ENCODE data around the gene CENPX. TPM values are rescaled to one million over a fixed set of nuclear protein-coding genes. Genes with fewer than 3 reads are reported as not detected.
A peak's percentile ranks its signal among the peaks of the same experiment; 100 is the strongest.

Gene CENPX
- total and polyA plus RNA-seq, 10 donors = 25.4 to 91.8 (median 32.9) TPM

- H3K9me3 ChIP-seq = no peaks in the 10 kb centered on the region
- intact Hi-C loops (cut with DNase I; ENCODE audit: low total_unique reads) = loop anchor here (10.0 kb wide), 1 partner anchor 56 kb away; no protein-coding TSS in a partner anchor
- peak; percentile 54 for DNase-seq
- TF ChIP-seq, protein P1, sequence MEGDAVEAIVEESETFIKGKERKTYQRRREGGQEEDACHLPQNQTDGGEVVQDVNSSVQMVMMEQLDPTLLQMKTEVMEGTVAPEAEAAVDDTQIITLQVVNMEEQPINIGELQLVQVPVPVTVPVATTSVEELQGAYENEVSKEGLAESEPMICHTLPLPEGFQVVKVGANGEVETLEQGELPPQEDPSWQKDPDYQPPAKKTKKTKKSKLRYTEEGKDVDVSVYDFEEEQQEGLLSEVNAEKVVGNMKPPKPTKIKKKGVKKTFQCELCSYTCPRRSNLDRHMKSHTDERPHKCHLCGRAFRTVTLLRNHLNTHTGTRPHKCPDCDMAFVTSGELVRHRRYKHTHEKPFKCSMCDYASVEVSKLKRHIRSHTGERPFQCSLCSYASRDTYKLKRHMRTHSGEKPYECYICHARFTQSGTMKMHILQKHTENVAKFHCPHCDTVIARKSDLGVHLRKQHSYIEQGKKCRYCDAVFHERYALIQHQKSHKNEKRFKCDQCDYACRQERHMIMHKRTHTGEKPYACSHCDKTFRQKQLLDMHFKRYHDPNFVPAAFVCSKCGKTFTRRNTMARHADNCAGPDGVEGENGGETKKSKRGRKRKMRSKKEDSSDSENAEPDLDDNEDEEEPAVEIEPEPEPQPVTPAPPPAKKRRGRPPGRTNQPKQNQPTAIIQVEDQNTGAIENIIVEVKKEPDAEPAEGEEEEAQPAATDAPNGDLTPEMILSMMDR (IDR thresholded peaks at IDR 0.05 in 8 of 11, conservative IDR thresholded peaks at IDR 0.05 in 3 of 11) = no peak
- TF ChIP-seq POLR2A (IDR thresholded peaks at IDR 0.05) = no peak
- TF ChIP-seq POLR2AphosphoS5 (IDR thresholded peaks at IDR 0.05) = no peak
- no peak overlapping the region for H3K4me3 ChIP-seq
- no peaks in the 10 kb centered on the region for H3K27me3 ChIP-seq (replicated peaks in 1 of 7)
- peaks cover 0 to 49% (median 16%) of the 10 kb centered on the region in 6 donors for H3K36me3 ChIP-seq
- peaks cover 20 to 45% (median 38%) of the 10 kb centered on the region in 6 donors for H3K4me1 ChIP-seq
- no peak overlapping the region for H3K27ac ChIP-seq
- 84 to 96% (median 93%) methylated on average over 5 to 8 of the region's 8 CpGs for WGBS, 5 donors
Measured at GRCh38 chr17:82049106-82049505, 26.4 kb upstream of the CENPX start.

DNA sequence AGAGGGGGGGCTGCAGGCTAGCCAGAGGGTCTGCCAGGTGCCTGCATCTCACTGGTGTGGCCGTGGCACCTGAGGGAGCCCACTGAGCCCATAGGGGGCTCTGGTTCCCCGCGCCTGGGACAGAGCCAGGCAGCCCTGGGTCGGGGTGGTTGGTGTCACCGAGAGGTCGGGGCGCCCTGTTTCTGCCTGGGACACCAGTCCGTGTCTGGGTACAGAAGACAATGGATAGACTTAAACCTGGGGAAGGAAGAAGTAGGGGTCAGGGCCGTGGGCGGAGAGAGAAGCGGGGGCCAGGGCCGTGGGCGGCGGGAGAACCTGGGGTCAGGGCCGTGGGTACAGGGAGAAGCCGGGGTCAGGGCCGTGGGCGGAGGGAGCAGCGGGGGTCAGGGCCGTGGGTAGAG lies 25.9 kb upstream of the CENPX start:
- no peaks in the 10 kb centered on the region for H3K9me3 ChIP-seq
- 86 to 91% (median 89%) methylated on average over 17 to 20 of the region's 20 CpGs for WGBS, 5 donors
- peaks cover 0 to 44% (median 10%) of the 10 kb centered on the region in 6 donors for H3K36me3 ChIP-seq
- H3K4me3 ChIP-seq = no peak overlapping the region
- H3K27ac ChIP-seq = no peak overlapping the region
- intact Hi-C loops (cut with DNase I; ENCODE audit: low total_unique reads) = loop anchor here (10.0 kb wide), 1 partner anchor 56 kb away; no protein-coding TSS in a partner anchor
- peak; percentile 69 for DNase-seq
- H3K4me1 ChIP-seq = peaks cover 18 to 40% (median 34%) of the 10 kb centered on the region in 6 donors
- H3K27me3 ChIP-seq (replicated peaks in 1 of 7) = no peaks in the 10 kb centered on the region
- TF ChIP-seq POLR2AphosphoS5 (IDR thresholded peaks at IDR 0.05) (no peak), POLR2A (IDR thresholded peaks at IDR 0.05) (no peak)
- TF ChIP-seq, protein P1 (IDR thresholded peaks at IDR 0.05 in 8 of 11, conservative IDR thresholded peaks at IDR 0.05 in 3 of 11) = no peak

- TF ChIP-seq POLR2AphosphoS5 (IDR thresholded peaks at IDR 0.05) (peak in 1 of 3 donors; percentile 16), POLR2A (IDR thresholded peaks at IDR 0.05) (no peak)
- TF ChIP-seq, protein P1 (IDR thresholded peaks at IDR 0.05 in 8 of 11, conservative IDR thresholded peaks at IDR 0.05 in 3 of 11) = no peak
- Histone ChIP-seq H3K9me3 (no peaks in the 10 kb centered on the region), H3K27me3 (replicated peaks in 1 of 7) (no peaks in the 10 kb centered on the region), H3K4me3 (no peak overlapping the region), H3K27ac (no peak overlapping the region), H3K4me1 (peaks cover 13 to 34% (median 29%) of the 10 kb centered on the region in 6 donors), H3K36me3 (peaks cover 0 to 39% (median 9%) of the 10 kb centered on the region in 6 donors)
- 87 to 96% (median 94%) methylated on average over 13 to 25 of the region's 25 CpGs for WGBS, 5 donors
- DNase-seq = peak; percentile 69
- intact Hi-C loops (cut with DNase I; ENCODE audit: low total_unique reads) = loop anchor here (10.0 kb wide), 1 partner anchor 57 kb away; no protein-coding TSS in a partner anchor
Measured at GRCh38 chr17:82047914-82048570, 25.4 kb upstream of the CENPX start.

DNA sequence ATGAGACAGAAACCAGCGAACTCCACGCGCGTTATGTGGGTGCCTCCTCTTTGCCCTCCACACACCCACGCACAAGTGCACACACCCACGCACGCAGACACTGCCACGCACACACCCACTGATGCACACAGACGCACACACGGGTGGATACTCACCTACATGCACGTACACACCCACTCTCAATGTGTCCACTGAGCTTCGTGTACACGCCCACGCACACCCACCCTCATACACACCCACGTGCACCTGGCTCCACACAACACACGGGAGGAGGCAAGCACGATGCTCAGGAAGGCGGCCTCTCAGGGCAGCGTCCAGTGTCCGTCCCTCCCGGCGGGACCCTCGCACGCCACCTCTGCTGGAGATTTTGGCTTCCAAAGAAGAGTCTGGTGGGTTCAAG lies 24.7 kb upstream of the CENPX start:
- WGBS, 5 donors = 87 to 91% (median 89%) methylated on average over 24 of the region's 24 CpGs
- intact Hi-C loops (cut with DNase I; ENCODE audit: low total_unique reads) = loop anchor here (10.0 kb wide), 1 partner anchor 57 kb away; no protein-coding TSS in a partner anchor
- no peaks in the 10 kb centered on the region for H3K27me3 ChIP-seq (replicated peaks in 1 of 7)

More for the DNA sequence above, 24.7 kb upstream of the CENPX start:
- Histone ChIP-seq H3K27ac (no peak overlapping the region), H3K9me3 (no peaks in the 10 kb centered on the region), H3K36me3 (peaks cover 0 to 39% (median 9%) of the 10 kb centered on the region in 6 donors), H3K4me3 (no peak overlapping the region), H3K4me1 (peaks cover 8 to 28% (median 22%) of the 10 kb centered on the region in 6 donors)
- TF ChIP-seq POLR2A (IDR thresholded peaks at IDR 0.05) (no peak), POLR2AphosphoS5 (IDR thresholded peaks at IDR 0.05) (no peak)
- TF ChIP-seq, protein P1 (IDR thresholded peaks at IDR 0.05 in 8 of 11, conservative IDR thresholded peaks at IDR 0.05 in 3 of 11) = no peak
- DNase-seq = no peak
